Pancreas (tissue), 10 donors: ENCODE results near the gene SLFN12L. TPM values are rescaled to one million over a fixed set of nuclear protein-coding genes. Genes with fewer than 3 reads are reported as not detected.
"Not testable (repeated sequence)": the region's sequence is repeated elsewhere in the genome, so short reads cannot be mapped to it uniquely, and the experiment has no call there.

ENCODE experiments used
- ATAC-seq, 4 donors: fragments of 200-7000 bp; cut with Tn5 transposase; one replicate each; pipeline versions ENCODE4 v1.8.0 to v1.9.1; 2020; ENCODE audit warnings: mild to moderate bottlenecking in 4 of 4, moderate library complexity in 4 of 4
- DNase-seq, 6 donors: peaks; one replicate each; pipeline ENCODE4 v3.0.0-alpha.2; 2020
- FAIRE-seq: peaks from 2 replicates; lab custom pipeline; 2012; peaks lifted over from hg19 to GRCh38; lab: Jason Lieb, UNC
- H3K27ac ChIP-seq, 4 donors: fragments of 200-600 bp; sonication (generic); 1 replicate in 3 of 4; 2 replicates in 1 of 4; pipeline versions ENCODE4 v1.5.0 to v1.8.0; 2020
- H3K27me3 ChIP-seq, 4 donors: fragments of 200-600 bp; one replicate each; pipeline ENCODE4 v1.8.0; 2021
- H3K36me3 ChIP-seq, 3 donors: fragments of 200-600 bp; sonication (generic) in 1 of 3; one replicate each; pipeline versions ENCODE4 v1.5.0 to v1.8.0; 2020 to 2021
- H3K4me1 ChIP-seq, 3 donors: fragments of 200-600 bp; one replicate each; pipeline ENCODE4 v1.8.0; 2021
- H3K4me3 ChIP-seq, 4 donors: fragments of 200-600 bp; sonication (generic) in 2 of 4; one replicate each; pipeline versions ENCODE4 v1.5.0 to v1.8.0; 2020 to 2021
- H3K9me3 ChIP-seq, 4 donors: fragments of 200-600 bp; one replicate each; pipeline ENCODE4 v1.8.0; 2021
- WGBS, 2 donors: extraction: QIAGEN DNeasy Blood & Tissue Kit; methylation state at CpG; one replicate each; pipeline ENCODE4 v1.1.7; 2013; 5-methylcytosine and 5-hydroxymethylcytosine counted together
- intact Hi-C, 3 donors: fragments of 100-400 bp; cut with DNase I; formaldehyde crosslinking; loops; one replicate each; pipeline versions ENCODE4 v1.11.1 to v1.14.2; 2022
- polyA plus RNA-seq, 2 donors: library from polyadenylated mRNA; stranded (reverse); fragments of 200-250 nt; gene quantifications; one replicate each; pipeline ENCODE4 v1.2.3, GENCODE V29; 2013
- total RNA-seq, 6 donors: library from RNA; stranded (reverse); fragmentation: NEBNext Ultra II Directional in 4 of 6; extraction: Animal tissue kit (Norgen Biotek cat#: 25700) in 4 of 6; gene quantifications; one replicate each; pipeline versions ENCODE4 v1.2.1 to v1.2.4, GENCODE V29; 2021 to 2023
- TF ChIP-seq, protein P1 (sequence below), 4 donors: fragments of 200-600 bp; sonication (generic) in 3 of 4; IDR thresholded peaks; one replicate each; pipeline versions ENCODE4 v1.5.0 to v1.8.0; 2021; ENCODE audit warnings: antibody characterized with exemption in 4 of 4
- donor health status: healthy with polysubstance abuse.
- donor health status: DM: no; HTN: no; CAD: no; lungs with moderate emphysema.
- donor health status: DM: no; HTN: no; CAD: no.
- donor health status: control.
- donor health status: control.
- donor health status: Bipolar disorder and iron deficiency.
- donor health status: DM: yes; HTN: yes; CAD: no.
- donor health status: DM: no; HTN: no; CAD: no.
- donor health status: DM: no; HTN: no; CAD: no.
- donor health status: DM: yes; HTN: yes; CAD: no.

The SLFN12L gene
- total and polyA plus RNA-seq, 8 donors, result 0.08 to 0.95 (median 0.23) TPM; not detected in 1

DNA sequence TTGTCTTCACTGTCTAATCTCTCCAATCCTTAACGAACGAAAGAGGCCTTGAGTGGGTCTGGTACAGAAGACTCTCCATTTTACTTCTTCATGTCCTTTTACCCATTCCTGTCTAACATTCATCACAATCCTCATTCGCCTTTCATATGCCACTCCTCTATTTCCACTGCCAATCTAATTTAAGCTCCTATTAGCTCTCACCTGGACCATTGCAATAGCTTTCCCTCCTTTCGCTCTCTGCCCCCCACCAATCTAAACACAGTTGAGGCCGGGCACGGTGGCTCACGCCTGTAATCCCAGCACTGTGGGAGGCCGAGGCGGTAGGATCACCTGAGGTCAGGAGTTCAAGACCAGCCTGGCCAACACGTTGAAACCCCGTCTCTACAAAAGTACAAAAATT lies 29.5 kb upstream of the SLFN12L start:
- TF ChIP-seq, protein P1, sequence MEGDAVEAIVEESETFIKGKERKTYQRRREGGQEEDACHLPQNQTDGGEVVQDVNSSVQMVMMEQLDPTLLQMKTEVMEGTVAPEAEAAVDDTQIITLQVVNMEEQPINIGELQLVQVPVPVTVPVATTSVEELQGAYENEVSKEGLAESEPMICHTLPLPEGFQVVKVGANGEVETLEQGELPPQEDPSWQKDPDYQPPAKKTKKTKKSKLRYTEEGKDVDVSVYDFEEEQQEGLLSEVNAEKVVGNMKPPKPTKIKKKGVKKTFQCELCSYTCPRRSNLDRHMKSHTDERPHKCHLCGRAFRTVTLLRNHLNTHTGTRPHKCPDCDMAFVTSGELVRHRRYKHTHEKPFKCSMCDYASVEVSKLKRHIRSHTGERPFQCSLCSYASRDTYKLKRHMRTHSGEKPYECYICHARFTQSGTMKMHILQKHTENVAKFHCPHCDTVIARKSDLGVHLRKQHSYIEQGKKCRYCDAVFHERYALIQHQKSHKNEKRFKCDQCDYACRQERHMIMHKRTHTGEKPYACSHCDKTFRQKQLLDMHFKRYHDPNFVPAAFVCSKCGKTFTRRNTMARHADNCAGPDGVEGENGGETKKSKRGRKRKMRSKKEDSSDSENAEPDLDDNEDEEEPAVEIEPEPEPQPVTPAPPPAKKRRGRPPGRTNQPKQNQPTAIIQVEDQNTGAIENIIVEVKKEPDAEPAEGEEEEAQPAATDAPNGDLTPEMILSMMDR (IDR thresholded peaks at IDR 0.05), result no peak
- Histone ChIP-seq H3K36me3 (no peaks in the 10 kb centered on the region), H3K4me1 (peaks cover 0 to 19% (median 16%) of the 10 kb centered on the region in 3 donors), H3K27me3 (no peaks in the 10 kb centered on the region), H3K4me3 (peak overlapping the region in 2 of 4 donors; percentile 66 to 67), H3K27ac (no peak overlapping the region), H3K9me3 (no peaks in the 10 kb centered on the region)
- intact Hi-C loops, result no loop called here
- ATAC-seq (no peak), FAIRE-seq (no peak), DNase-seq (no peak)
- 68% methylated on average over 11 of the region's 11 CpGs for WGBS, 2 donors

DNA sequence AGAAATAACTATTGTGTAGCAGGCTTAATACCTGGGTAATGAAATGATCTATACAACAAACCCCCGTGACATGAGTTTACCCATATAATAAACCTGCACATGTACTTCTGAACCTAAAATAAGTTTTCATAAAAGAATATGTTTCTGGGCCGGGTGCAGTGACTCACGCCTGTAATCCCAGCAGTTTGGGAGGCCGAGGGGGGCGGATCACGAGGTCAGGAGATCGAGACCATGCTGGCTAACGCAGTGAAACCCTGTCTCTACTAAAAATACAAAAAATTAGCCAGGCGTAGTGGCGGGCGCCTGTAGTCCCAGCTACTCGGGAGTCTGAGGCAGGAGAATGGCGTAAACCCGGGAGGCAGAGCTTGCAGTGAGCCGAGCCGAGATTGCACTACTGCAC lies 25.7 kb upstream of the SLFN12L start:
- DNase-seq, H3K4me3 ChIP-seq, H3K4me1 ChIP-seq, H3K36me3 ChIP-seq, H3K9me3 ChIP-seq, intact Hi-C loops, H3K27me3 ChIP-seq, H3K27ac ChIP-seq, FAIRE-seq, ATAC-seq: not testable (repeated sequence)
- 54 to 77% methylated on average over 13 to 16 of the region's 16 CpGs for WGBS, 2 donors

DNA sequence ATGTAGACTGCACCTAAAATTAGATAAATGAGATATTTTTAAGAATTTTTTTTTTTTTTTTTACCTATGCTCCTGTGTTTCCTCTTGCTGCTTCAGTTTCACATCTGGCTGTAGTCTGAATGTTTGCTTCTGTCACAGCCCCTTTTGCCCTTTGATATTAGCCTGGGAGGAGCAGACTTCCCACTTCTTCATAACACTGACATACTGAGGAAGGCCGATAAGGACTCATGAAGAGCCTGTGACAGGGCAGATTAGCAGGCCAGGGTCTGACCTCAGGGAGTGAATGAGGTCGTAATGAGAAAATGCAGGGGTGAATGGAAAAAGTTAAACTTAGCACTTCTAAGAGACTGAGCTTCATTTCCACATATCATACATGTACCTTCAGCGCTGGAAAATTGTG lies 23.2 kb upstream of the SLFN12L start, which contains the start of gene SLFN14:
Gene SLFN14 (minus strand): TSS at position 117 of the 400 bp plus-strand sequence. CDS start 2,757 bp downstream, outside the sequence.
- Histone ChIP-seq H3K4me1 (no peaks in the 10 kb centered on the region), H3K27me3 (no peaks in the 10 kb centered on the region), H3K9me3 (no peaks in the 10 kb centered on the region), H3K36me3 (no peaks in the 10 kb centered on the region), H3K4me3 (no peak within 1 kb of the TSS), H3K27ac (no peak within 1 kb of the TSS)
- FAIRE-seq, result no peak
- DNase-seq, result no peak
- intact Hi-C loops, result no loop called here
- TF ChIP-seq, protein P1 (IDR thresholded peaks at IDR 0.05), result no peak
- ATAC-seq, result no peak
- 50 to 67% methylated on average over 3 of the region's 3 CpGs for WGBS, 2 donors

DNA sequence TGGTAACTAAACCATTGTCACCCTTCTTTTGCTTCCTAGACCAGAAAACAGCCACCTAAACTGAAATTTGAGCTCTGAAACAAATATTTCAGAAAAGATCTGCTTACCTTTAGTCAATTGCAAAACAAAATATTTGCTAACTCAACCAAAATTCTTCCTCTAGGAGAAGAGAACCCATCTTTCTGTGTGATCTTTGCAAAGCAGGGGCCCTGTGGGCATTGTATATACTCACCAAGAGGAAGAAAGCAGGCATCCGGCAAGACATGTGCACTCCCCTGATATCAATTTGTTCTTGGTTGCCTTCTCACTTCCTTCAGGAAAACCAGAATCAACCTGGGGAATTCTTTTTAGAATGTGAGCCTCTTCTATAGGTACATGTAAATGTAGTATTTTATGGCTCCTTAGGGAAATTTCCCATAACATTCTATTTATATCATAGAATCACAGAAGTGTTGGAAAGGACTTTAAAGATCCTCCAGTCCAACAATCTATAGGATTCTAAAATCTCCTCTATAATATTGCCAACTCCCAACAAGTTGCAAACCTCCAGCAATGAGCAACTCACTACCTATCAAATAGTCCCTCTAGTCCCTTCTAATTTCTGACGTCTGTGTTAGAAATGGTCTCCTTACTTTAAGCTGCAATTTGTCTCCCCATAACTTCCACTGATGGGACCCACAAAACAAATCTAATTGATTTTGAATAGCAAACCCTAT lies 22.2 kb upstream of the SLFN12L start:
- H3K4me1 ChIP-seq, result no peaks in the 10 kb centered on the region
- 58% methylated on average over 2 of the region's 2 CpGs for WGBS, 2 donors
- no peaks in the 10 kb centered on the region for H3K27me3 ChIP-seq
- FAIRE-seq (no peak), ATAC-seq (no peak), DNase-seq (no peak)
- no peak overlapping the region for H3K4me3 ChIP-seq
- H3K9me3 ChIP-seq, result no peaks in the 10 kb centered on the region
- no peaks in the 10 kb centered on the region for H3K36me3 ChIP-seq
- H3K27ac ChIP-seq, result no peak overlapping the region
- intact Hi-C loops, result no loop called here
- TF ChIP-seq, protein P1 (IDR thresholded peaks at IDR 0.05), result no peak

DNA sequence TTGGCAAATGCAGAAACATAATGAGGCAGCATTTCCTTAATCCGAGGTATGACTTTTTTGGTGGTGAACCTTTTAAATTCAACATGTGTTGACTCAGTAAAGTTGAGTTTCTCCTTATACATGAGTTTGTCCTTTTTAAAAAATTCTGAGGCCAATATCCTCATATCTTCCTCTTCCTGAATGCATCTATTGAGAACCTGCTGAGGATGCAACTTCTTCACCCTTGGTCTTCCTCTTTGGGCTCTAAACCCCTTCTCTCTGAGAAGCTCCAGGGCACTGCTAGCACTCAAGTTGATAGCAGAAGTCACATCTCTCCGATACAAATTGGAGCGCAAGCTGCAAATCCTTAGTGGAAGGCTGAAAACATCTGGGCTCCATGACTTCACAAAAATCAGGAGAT lies 19.9 kb upstream of the SLFN12L start:
- TF ChIP-seq, protein P1 (IDR thresholded peaks at IDR 0.05), result no peak
- FAIRE-seq (no peak), DNase-seq (no peak), ATAC-seq (no peak)
- intact Hi-C loops, result no loop called here
- Histone ChIP-seq H3K36me3 (no peaks in the 10 kb centered on the region), H3K27me3 (no peaks in the 10 kb centered on the region), H3K27ac (no peak overlapping the region), H3K4me1 (no peaks in the 10 kb centered on the region), H3K9me3 (no peaks in the 10 kb centered on the region), H3K4me3 (no peak overlapping the region)
- 72 to 79% methylated on average over 3 of the region's 3 CpGs for WGBS, 2 donors
